ENCODE data around the gene GHRH. TPM values are rescaled to one million over a fixed set of nuclear protein-coding genes. Genes with fewer than 3 reads are reported as not detected.

Gene GHRH
- total RNA-seq, 1 donor from 2014 or later = not detected

GRCh38 chr20:37291724-37292126 lies 30.1 kb upstream of the GHRH start:
- DNase-seq (ENCODE audit: low spot score) = no peak

DNA sequence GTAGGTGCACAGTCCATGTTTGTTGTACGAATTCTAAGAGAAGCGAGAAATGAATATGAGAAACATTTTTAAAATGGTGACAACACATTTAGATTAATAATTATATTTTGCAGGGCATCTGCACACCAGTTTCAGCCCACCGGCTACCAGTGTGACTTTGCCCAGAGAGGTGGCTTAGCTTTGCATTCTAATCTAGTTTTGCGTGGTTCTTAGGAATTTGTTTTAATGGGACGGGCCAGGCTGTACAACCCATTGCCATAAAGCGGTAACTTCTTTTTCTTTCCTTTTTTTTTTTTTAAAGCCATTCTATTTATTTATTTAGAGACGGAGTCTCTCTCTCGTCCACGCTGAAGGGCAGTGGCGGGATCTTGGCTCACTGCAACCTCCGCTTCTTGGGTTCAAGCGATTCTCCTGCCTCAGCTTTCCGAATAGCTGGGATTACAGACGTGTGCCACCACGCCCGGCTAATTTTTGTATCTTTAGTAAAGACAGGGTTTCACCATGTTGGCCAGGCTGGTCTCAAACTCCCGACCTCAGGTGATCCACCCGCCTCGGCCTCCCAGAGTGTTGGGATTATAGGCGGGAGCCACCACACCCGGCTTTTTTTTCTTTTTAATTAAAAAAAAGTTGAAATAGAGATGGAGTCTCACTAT lies 28.7 kb upstream of the GHRH start:
- no peak for DNase-seq (ENCODE audit: low spot score)

DNA sequence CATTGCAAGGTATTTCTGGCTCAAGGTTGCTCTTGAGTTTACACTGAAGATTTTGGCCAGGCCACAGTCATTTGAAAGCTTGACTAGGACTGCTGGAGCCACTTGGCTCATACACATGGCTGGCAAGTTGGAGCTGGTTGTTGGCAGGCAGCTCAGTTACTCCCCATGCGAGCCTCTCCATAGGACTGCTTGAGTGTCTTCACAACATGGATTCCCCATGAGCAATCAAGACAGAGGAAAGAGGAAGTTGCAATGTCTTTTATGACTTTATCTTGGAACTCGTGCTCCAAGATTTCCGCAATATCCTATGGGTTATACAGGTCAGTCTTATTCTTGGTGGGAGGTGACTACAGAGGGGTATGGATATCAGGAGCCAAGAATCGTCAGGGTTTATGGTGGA lies 26.5 kb upstream of the GHRH start:
- DNase-seq (ENCODE audit: low spot score) = no peak

- no peak for DNase-seq (ENCODE audit: low spot score)
These were observed 24.2 kb upstream of the GHRH start for GRCh38 chr20:37285664-37286374.

DNA sequence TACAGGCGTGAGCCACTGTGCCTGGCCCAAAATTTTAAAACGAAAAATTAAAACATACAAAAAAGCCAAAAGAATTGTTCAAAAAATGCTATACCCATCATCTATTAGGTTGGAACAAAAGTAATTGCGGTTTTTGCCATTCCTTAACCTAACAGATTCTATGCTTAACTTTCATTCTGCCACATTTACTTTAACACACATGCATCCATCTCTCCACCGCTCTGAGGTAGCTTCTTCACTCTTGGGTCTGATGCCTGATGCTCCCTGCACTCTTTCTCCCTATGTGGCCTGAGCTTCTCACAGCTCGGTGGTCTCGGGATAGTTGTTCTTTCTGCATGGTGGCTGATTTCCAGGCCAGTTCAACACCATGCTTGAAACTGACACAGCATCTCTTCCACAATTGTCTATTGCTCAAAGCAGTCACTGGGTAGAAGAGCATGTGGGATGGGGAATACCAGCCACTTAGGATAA lies 23.1 kb upstream of the GHRH start:
- no peak for DNase-seq (ENCODE audit: low spot score)

- no peak for DNase-seq (ENCODE audit: low spot score)
These were observed 22.0 kb upstream of the GHRH start for GRCh38 chr20:37283530-37284195.

GRCh38 chr20:37282556-37282955 lies 20.9 kb upstream of the GHRH start:
- DNase-seq (ENCODE audit: low spot score) = no peak

DNA sequence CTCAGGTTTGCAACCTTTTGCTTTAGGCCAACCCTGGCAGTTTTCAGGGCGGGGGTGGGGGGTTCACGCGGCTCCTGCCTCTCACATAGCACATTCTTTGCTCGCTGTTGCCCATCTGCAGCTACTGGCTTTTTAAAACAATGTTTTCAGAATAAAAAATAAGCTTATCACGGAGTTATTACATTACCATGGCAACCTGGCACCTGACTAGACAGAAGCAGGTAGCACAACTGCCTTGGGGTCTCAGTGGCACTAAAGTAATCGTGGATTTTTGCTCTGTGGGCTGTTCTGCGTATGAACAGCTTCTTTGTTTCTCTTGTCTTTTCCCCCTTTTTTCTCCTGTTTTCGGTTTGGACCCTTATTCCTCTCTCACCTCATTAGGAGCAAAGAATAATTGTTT lies 18.8 kb upstream of the GHRH start:
- DNase-seq (ENCODE audit: low spot score) = no peak

- no peak for DNase-seq (ENCODE audit: low spot score)
These were observed 18.2 kb upstream of the GHRH start for GRCh38 chr20:37279820-37280219.

GRCh38 chr20:37278966-37279590 lies 17.5 kb upstream of the GHRH start:
- no peak for DNase-seq (ENCODE audit: low spot score)

DNA sequence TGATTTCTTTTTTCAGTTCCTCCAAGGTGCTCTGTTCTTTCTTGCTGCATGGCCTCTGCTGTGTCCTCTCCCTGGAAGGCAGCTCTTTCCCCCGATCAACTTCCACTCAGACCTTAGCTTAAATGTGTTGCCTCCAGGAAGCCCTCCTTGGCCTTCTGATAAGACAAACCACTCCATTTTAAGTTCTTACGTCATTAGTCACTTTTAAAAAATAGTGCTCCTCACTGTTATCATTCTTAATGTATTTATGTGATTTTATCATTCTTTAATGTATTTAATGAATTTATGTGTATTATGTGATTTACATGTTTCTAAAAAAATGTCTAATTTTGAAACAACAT lies 15.6 kb upstream of the GHRH start:
- no peak for DNase-seq (ENCODE audit: low spot score)

GRCh38 chr20:37276494-37277252 lies 15.1 kb upstream of the GHRH start:
- no peak for DNase-seq (ENCODE audit: low spot score)

- no peak for DNase-seq (ENCODE audit: low spot score)
These were observed 13.4 kb upstream of the GHRH start for GRCh38 chr20:37274851-37275524.

- DNase-seq (ENCODE audit: low spot score) = no peak
These were observed 12.4 kb upstream of the GHRH start for GRCh38 chr20:37273988-37274387.

DNA sequence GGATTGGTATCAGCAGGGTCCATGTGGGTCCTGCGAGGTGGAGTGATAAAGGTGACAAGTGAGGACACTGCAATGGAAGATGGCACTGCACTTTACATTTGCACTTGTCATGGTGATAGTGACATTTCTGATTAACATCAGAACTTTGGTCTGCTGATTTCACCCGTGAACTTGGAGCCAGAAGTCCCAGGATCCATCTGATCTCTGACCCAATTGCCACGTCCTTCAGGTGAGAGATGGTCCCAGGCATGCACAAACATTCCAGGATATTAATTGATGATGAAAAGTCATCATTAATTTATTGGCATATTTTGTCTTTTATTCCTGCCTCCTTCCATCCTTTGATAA lies 9.8 kb upstream of the GHRH start:
- no peak for DNase-seq (ENCODE audit: low spot score)

DNA sequence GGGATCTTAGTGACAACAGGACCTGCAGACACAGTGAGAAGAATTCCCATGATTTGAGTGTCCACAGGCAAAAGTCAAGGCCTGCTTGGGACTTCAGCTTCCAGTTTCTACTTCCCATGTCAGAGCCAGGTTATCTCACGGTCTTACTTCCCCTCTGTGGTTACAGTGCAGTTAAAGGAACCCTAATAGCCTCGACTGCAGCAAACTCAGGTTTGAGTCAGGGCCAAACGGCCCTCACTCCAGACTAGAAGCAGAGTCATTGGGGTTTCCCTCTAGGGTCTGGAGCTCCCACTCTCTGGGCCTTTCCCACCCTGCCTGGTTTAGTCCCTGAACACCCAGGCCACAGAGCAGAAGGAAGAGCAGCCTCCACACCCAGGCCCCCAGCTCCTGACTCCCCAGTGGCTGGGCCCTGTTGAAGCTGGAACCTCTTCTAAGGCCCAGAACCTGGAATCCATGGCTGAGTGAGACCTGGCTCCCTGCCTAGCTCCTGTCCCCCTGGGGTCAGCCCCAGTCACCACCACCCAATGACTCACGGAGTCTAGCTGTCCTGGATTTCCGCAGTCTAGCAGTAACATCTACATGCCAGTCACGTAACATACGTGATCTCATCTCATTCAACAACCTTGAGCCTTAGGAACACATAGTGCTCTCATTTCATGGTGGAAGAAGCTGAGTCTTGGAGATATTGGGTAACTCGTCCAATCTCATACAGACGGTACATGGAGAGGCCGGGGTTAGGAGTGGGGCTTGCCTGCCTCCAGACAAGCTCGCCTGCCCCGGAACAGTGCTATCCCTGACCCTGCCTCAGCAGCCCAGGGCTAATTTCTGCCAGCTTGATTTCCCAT lies 9.2 kb upstream of the GHRH start:
- no peak for DNase-seq (ENCODE audit: low spot score)

DNA sequence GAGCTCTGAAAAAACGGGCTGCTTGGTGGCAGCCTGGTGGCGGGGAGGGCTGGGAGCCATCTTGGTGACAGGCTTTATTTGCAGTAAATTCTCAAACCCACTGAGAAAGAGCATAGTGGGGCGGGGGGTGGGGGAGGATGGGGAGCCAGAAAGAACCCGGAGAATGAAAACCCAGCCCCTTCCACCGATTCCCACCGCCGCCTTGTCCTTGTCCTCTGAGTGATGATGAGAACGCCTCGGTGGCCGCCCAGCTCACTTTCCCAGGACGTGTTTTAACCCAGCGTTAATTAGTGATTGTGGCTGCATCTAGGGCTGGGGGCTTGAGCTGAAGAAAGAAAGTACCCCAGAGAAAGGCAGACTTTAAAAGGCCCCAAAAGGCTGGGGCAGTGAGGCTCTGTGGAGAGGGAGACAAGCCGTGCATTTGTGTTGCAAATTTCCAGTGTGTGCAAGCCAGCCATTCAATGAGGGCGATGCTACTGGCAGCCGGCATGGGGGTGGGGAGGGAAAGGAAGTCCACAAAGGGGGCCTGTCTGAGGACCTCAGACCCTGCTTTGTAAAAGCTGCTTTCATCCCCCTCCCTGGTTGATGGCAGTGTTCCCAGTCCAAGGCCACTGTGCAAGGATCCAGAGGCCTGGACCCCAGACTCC lies 6.2 kb upstream of the GHRH start:
- DNase-seq (ENCODE audit: low spot score) = no peak

DNA sequence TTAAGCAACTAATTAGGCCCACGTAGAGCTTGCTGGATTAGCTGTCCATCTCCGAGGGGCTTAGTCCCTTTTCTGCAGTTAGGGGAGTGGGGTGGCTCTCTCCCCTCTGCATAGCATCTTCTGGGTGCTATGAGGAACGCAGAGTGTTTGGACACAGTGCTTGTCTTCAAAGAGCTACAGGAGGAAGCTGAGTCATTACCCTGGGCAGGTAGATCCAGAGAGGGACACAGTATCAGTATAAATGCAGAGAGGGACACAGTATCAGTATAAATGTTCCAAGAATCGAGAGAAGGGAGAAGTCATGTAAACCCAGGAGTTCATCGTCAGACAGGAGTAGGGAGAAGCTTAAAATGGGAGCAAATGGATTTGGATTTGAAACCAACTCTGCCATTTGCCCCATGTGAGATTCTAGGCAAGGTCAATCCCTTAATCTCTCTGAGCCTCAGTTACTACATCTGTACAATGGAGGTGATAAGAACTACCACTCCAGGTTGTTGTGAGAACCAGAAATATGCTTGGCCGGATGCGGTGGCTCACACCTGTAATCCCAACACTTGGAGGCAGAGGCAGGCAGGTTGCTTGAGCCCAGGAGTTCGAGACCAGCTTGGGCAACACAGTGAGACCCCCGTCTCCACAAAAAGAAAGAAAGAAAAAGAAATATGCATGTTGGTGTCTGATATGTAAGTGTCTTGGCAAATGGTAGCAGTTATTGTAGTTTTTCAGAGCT lies 5.5 kb upstream of the GHRH start:
- DNase-seq (ENCODE audit: low spot score) = no peak

GRCh38 chr20:37265152-37265551 lies 3.5 kb upstream of the GHRH start:
- no peak for DNase-seq (ENCODE audit: low spot score)
